ENCODE results near the gene PRKCQ.

DNA sequence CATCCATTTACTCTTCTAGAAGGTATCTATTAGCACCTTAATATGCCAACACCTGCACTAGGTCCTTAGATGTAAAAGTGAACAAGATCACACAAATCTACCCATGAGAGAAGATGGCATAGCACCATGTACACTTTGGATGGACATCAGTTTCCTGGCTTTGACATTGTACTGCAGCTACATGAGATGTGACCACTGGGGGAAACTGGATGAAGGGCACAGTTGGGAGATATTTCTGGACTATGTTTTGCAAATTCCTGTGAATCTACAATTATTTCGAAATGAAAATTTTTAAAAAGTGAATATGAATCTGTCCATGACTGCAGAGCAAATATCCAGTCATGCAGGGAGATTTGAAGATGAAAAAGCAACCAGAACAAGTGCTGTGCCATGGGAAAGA lies 124.5 kb downstream of the PRKCQ start:
- TF ChIP-seq POLR2A (IDR thresholded peaks at IDR 0.05; ENCODE audit: control extremely low read depth in 1 of 2, low read depth in 2 of 2, low read length in 2 of 2) (no peak), RNF2 (IDR thresholded peaks at IDR 0.05; ENCODE audit: borderline replicate concordance, low read depth, low read length, missing control alignments, poor library complexity, severe bottlenecking) (no peak), RAD21 (IDR thresholded peaks at IDR 0.05 in 1 of 2, conservative IDR thresholded peaks at IDR 0.05 in 1 of 2; ENCODE audit: low read depth in 2 of 2, low read length in 2 of 2) (no peak), EZH2 (IDR thresholded peaks at IDR 0.05; ENCODE audit: low read depth, low read length, severe bottlenecking) (no peak), SRF (IDR thresholded peaks at IDR 0.05; ENCODE audit: low read depth, low read length) (no peak), KDM1A (IDR thresholded peaks at IDR 0.05; ENCODE audit: borderline replicate concordance, low read length) (no peak), TBP (IDR thresholded peaks at IDR 0.05; ENCODE audit: low read depth, low read length) (no peak), POLR2AphosphoS5 (IDR thresholded peaks at IDR 0.05; ENCODE audit: low read depth, low read length) (no peak), RFX5 (IDR thresholded peaks at IDR 0.05; ENCODE audit: borderline replicate concordance, low read depth, low read length) (no peak)
- TF ChIP-seq, protein P1, sequence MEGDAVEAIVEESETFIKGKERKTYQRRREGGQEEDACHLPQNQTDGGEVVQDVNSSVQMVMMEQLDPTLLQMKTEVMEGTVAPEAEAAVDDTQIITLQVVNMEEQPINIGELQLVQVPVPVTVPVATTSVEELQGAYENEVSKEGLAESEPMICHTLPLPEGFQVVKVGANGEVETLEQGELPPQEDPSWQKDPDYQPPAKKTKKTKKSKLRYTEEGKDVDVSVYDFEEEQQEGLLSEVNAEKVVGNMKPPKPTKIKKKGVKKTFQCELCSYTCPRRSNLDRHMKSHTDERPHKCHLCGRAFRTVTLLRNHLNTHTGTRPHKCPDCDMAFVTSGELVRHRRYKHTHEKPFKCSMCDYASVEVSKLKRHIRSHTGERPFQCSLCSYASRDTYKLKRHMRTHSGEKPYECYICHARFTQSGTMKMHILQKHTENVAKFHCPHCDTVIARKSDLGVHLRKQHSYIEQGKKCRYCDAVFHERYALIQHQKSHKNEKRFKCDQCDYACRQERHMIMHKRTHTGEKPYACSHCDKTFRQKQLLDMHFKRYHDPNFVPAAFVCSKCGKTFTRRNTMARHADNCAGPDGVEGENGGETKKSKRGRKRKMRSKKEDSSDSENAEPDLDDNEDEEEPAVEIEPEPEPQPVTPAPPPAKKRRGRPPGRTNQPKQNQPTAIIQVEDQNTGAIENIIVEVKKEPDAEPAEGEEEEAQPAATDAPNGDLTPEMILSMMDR (IDR thresholded peaks at IDR 0.05; ENCODE audit: control extremely low read depth in 1 of 3, insufficient read depth in 1 of 3, low read depth in 1 of 3, low read length in 3 of 3) = no peak
- TF ChIP-seq, protein P2, sequence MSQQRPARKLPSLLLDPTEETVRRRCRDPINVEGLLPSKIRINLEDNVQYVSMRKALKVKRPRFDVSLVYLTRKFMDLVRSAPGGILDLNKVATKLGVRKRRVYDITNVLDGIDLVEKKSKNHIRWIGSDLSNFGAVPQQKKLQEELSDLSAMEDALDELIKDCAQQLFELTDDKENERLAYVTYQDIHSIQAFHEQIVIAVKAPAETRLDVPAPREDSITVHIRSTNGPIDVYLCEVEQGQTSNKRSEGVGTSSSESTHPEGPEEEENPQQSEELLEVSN (IDR thresholded peaks at IDR 0.05) = no peak
